ENCODE results near the gene CHP2. TPM values are rescaled to one million over a fixed set of nuclear protein-coding genes. Genes with fewer than 3 reads are reported as not detected.

Gene CHP2
- total RNA-seq, 1 experiment from 2014 or later = not detected

- peaks cover 6% of the 10 kb centered on the region for H3K4me1 Mint-ChIP-seq (ENCODE audit: low read depth, unreplicated experiment)
- no peak overlapping the region for H3K4me3 Mint-ChIP-seq (ENCODE audit: unreplicated experiment)
- Histone ChIP-seq H3K27me3 (replicated peaks; ENCODE audit: control insufficient read depth, insufficient read depth, low read length) (no peaks in the 10 kb centered on the region), H3K9me3 (no peaks in the 10 kb centered on the region), H3K4me1 (no peaks in the 10 kb centered on the region), H3K36me3 (ENCODE audit: control insufficient read depth, insufficient read depth, low read length) (no peaks in the 10 kb centered on the region), H3K4me3 (ENCODE audit: low read depth, low read length) (no peak overlapping the region)
- H3K27ac Mint-ChIP-seq (ENCODE audit: unreplicated experiment) = no peak overlapping the region
- ChIA-PET POLR2A (interaction anchor here (0.5 kb wide), 1 partner anchor 162 kb away, joined by 3 read pairs; no protein-coding TSS in a partner anchor), CTCF (no interaction called here)
- BruUV-seq (replicated peaks) = no TSS peak
- H3K36me3 Mint-ChIP-seq (ENCODE audit: insufficient read depth, unreplicated experiment) = no peaks in the 10 kb centered on the region
- intact Hi-C loops (cut with micrococcal nuclease; ENCODE audit: unreplicated experiment) = no loop called here
- H3K27me3 Mint-ChIP-seq (ENCODE audit: insufficient read depth, unreplicated experiment) = no peaks in the 10 kb centered on the region
- H3K9me3 Mint-ChIP-seq (ENCODE audit: unreplicated experiment) = peaks cover 11% of the 10 kb centered on the region
- no peak for DNase-seq
- TF ChIP-seq CTCF (IDR thresholded peaks at IDR 0.05; ENCODE audit: insufficient read depth in 1 of 2, low read depth in 1 of 2, low read length in 1 of 2, severe bottlenecking in 1 of 2, unreplicated experiment in 1 of 2) = no peak
These were observed 30.6 kb upstream of the CHP2 start for GRCh38 chr16:23724096-23724784.

GRCh38 chr16:23724785-23725131, 30.1 kb upstream of the CHP2 start:
- Histone ChIP-seq H3K9me3 (no peaks in the 10 kb centered on the region), H3K4me1 (no peaks in the 10 kb centered on the region), H3K27me3 (replicated peaks; ENCODE audit: control insufficient read depth, insufficient read depth, low read length) (no peaks in the 10 kb centered on the region), H3K36me3 (ENCODE audit: control insufficient read depth, insufficient read depth, low read length) (no peaks in the 10 kb centered on the region), H3K4me3 (ENCODE audit: low read depth, low read length) (no peak overlapping the region)
- Mint-ChIP-seq H3K4me1 (ENCODE audit: low read depth, unreplicated experiment) (peaks cover 6% of the 10 kb centered on the region), H3K4me3 (ENCODE audit: unreplicated experiment) (no peak overlapping the region), H3K36me3 (ENCODE audit: insufficient read depth, unreplicated experiment) (no peaks in the 10 kb centered on the region), H3K27ac (ENCODE audit: unreplicated experiment) (no peak overlapping the region), H3K27me3 (ENCODE audit: insufficient read depth, unreplicated experiment) (no peaks in the 10 kb centered on the region), H3K9me3 (ENCODE audit: unreplicated experiment) (peaks cover 11% of the 10 kb centered on the region)
- no peak for TF ChIP-seq CTCF (IDR thresholded peaks at IDR 0.05; ENCODE audit: insufficient read depth in 1 of 2, low read depth in 1 of 2, low read length in 1 of 2, severe bottlenecking in 1 of 2, unreplicated experiment in 1 of 2)
- no TSS peak for BruUV-seq (replicated peaks)
- no peak for DNase-seq
- ChIA-PET CTCF (no interaction called here), POLR2A (no interaction called here)
- intact Hi-C loops (cut with micrococcal nuclease; ENCODE audit: unreplicated experiment) = no loop called here

GRCh38 chr16:23726710-23727109, 28.1 kb upstream of the CHP2 start:
- Mint-ChIP-seq H3K4me3 (ENCODE audit: unreplicated experiment) (no peak overlapping the region), H3K9me3 (ENCODE audit: unreplicated experiment) (peaks cover 11% of the 10 kb centered on the region), H3K36me3 (ENCODE audit: insufficient read depth, unreplicated experiment) (no peaks in the 10 kb centered on the region), H3K27me3 (ENCODE audit: insufficient read depth, unreplicated experiment) (no peaks in the 10 kb centered on the region), H3K4me1 (ENCODE audit: low read depth, unreplicated experiment) (peaks cover 6% of the 10 kb centered on the region), H3K27ac (ENCODE audit: unreplicated experiment) (no peak overlapping the region)
- intact Hi-C loops (cut with micrococcal nuclease; ENCODE audit: unreplicated experiment) = no loop called here
- no peaks in the 10 kb centered on the region for H3K4me1 ChIP-seq
- no peaks in the 10 kb centered on the region for H3K36me3 ChIP-seq (ENCODE audit: control insufficient read depth, insufficient read depth, low read length)
- no peaks in the 10 kb centered on the region for H3K27me3 ChIP-seq (replicated peaks; ENCODE audit: control insufficient read depth, insufficient read depth, low read length)
- no peak overlapping the region for H3K4me3 ChIP-seq (ENCODE audit: low read depth, low read length)
- BruUV-seq (replicated peaks) = no TSS peak
- ChIA-PET POLR2A (no interaction called here), CTCF (no interaction called here)
- DNase-seq = no peak
- H3K9me3 ChIP-seq = no peaks in the 10 kb centered on the region
- no peak for TF ChIP-seq CTCF (IDR thresholded peaks at IDR 0.05; ENCODE audit: insufficient read depth in 1 of 2, low read depth in 1 of 2, low read length in 1 of 2, severe bottlenecking in 1 of 2, unreplicated experiment in 1 of 2)
